BLaER1 treated with 17β-estradiol and CSF1 and Interleukin-3, amounts not matched to agents 10 nM and 100 nM (cell line): Measurements from ENCODE around the gene DPP10.

Experiments
- H3K27ac ChIP-seq, 11 experiments: shearing (Covaris generic); formaldehyde crosslinking; 2 replicates each; pipeline ENCODE4 v1.8.1; 2022
- H3K27me3 ChIP-seq, 11 experiments: shearing (Covaris generic); formaldehyde crosslinking; 2 replicates each; pipeline ENCODE4 v1.8.1; 2022
- H3K36me3 ChIP-seq, 11 experiments: shearing (Covaris generic); formaldehyde crosslinking; 2 replicates each; pipeline ENCODE4 v1.8.1; 2022
- H3K4me1 ChIP-seq, 10 experiments: shearing (Covaris generic); formaldehyde crosslinking; 2 replicates each; pipeline ENCODE4 v1.8.1; 2022
- H3K4me2 ChIP-seq, 11 experiments: shearing (Covaris generic); formaldehyde crosslinking; 2 replicates each; pipeline ENCODE4 v1.8.1; 2022
- H3K4me3 ChIP-seq, 10 experiments: shearing (Covaris generic); formaldehyde crosslinking; 2 replicates each; pipeline ENCODE4 v1.8.1; 2022
- H3K9ac ChIP-seq, 11 experiments: shearing (Covaris generic); formaldehyde crosslinking; 2 replicates each; pipeline ENCODE4 v1.8.1; 2022
- H3K9me3 ChIP-seq, 11 experiments: shearing (Covaris generic); formaldehyde crosslinking; replicated peaks in 1 of 11; 2 replicates each; pipeline ENCODE4 v1.8.1; 2022
- H4K20me1 ChIP-seq, 11 experiments: shearing (Covaris generic); formaldehyde crosslinking; 2 replicates each; pipeline ENCODE4 v1.8.1; 2022
- Cebpa-rat ChIP-seq, 11 experiments: shearing (Covaris generic); IDR thresholded peaks; 2 replicates each; pipeline ENCODE4 v1.8.1; 2022

The DPP10 gene

GRCh38 chr2:114661971-114662939 is 219.8 kb downstream of the DPP10 start:
- no peak overlapping the region for H3K4me3 ChIP-seq

GRCh38 chr2:114668415-114668814 is 226.0 kb downstream of the DPP10 start:
- no peak overlapping the region for H3K4me2 ChIP-seq
- no peaks in the 10 kb centered on the region for H3K36me3 ChIP-seq
- no peaks in the 10 kb centered on the region for H3K4me1 ChIP-seq
- no peak for TF ChIP-seq Cebpa-rat (IDR thresholded peaks at IDR 0.05)
- H3K27me3 ChIP-seq = no peaks in the 10 kb centered on the region
- no peak overlapping the region for H3K4me3 ChIP-seq
- H3K9me3 ChIP-seq = no peaks in the 10 kb centered on the region
- H4K20me1 ChIP-seq = no peaks in the 10 kb centered on the region
- H3K27ac ChIP-seq = no peak overlapping the region
- no peak overlapping the region for H3K9ac ChIP-seq

More at GRCh38 chr2:114661971-114662939, 219.8 kb downstream of the DPP10 start:
- Histone ChIP-seq H3K36me3 (no peaks in the 10 kb centered on the region), H3K4me1 (peaks cover 0 to 13% (median 8%) of the 10 kb centered on the region in 10 experiments; a peak in 11 of 20 replicates), H3K4me2 (no peak overlapping the region), H3K9ac (no peak overlapping the region), H3K27me3 (no peaks in the 10 kb centered on the region), H4K20me1 (no peaks in the 10 kb centered on the region), H3K27ac (no peak overlapping the region), H3K9me3 (peaks cover 11 to 17% (median 12%) of the 10 kb centered on the region in 11 experiments)
- TF ChIP-seq Cebpa-rat (IDR thresholded peaks at IDR 0.05) = no peak

- H4K20me1 ChIP-seq = no peaks in the 10 kb centered on the region
- H3K9ac ChIP-seq = no peak overlapping the region
- no peaks in the 10 kb centered on the region for H3K27me3 ChIP-seq
- H3K27ac ChIP-seq = no peak overlapping the region
- TF ChIP-seq Cebpa-rat (IDR thresholded peaks at IDR 0.05) = no peak
- no peak overlapping the region for H3K4me3 ChIP-seq
- H3K9me3 ChIP-seq = no peaks in the 10 kb centered on the region
- no peak overlapping the region for H3K4me2 ChIP-seq
- no peaks in the 10 kb centered on the region for H3K36me3 ChIP-seq
- H3K4me1 ChIP-seq = peaks cover 0 to 1% (median 0%) of the 10 kb centered on the region in 10 experiments; a peak in 2 of 20 replicates
Observed at GRCh38 chr2:114683251-114683650, 240.8 kb downstream of the DPP10 start.

DNA sequence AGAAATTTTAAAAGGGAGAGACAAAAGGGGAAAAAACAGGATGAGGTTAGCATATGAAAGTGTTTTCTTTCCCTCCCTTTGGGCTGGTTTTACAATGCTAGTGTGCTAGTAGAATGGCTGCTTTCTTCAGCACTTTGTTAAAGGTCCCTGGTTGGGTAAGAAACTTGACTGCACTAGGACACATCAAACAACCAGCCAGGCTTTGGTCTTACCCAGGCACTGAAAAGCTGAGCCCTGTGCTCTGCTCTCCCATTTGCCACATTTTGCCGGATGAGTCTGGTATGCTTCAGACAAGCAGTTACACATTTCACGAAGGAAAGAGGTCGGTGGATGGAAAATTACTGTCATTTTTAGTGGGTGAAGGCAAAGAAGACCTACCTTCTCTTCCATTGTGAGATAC is 242.0 kb downstream of the DPP10 start:
- no peaks in the 10 kb centered on the region for H3K9me3 ChIP-seq
- no peaks in the 10 kb centered on the region for H4K20me1 ChIP-seq
- H3K27me3 ChIP-seq = no peaks in the 10 kb centered on the region
- no peak overlapping the region for H3K27ac ChIP-seq
- no peaks in the 10 kb centered on the region for H3K36me3 ChIP-seq
- H3K4me1 ChIP-seq = peaks cover 0 to 6% (median 0%) of the 10 kb centered on the region in 10 experiments; a peak in 2 of 20 replicates
- no peak overlapping the region for H3K4me3 ChIP-seq
- H3K9ac ChIP-seq = no peak overlapping the region
- H3K4me2 ChIP-seq = no peak overlapping the region
- TF ChIP-seq Cebpa-rat (IDR thresholded peaks at IDR 0.05) = no peak

GRCh38 chr2:114685102-114685501 is 242.7 kb downstream of the DPP10 start:
- no peaks in the 10 kb centered on the region for H3K36me3 ChIP-seq
- no peak overlapping the region for H3K4me2 ChIP-seq
- H3K9me3 ChIP-seq = no peaks in the 10 kb centered on the region
- H3K27ac ChIP-seq = no peak overlapping the region
- TF ChIP-seq Cebpa-rat (IDR thresholded peaks at IDR 0.05) = no peak
- H3K9ac ChIP-seq = no peak overlapping the region
- no peaks in the 10 kb centered on the region for H3K27me3 ChIP-seq
- peaks cover 0 to 6% (median 0%) of the 10 kb centered on the region in 10 experiments; a peak in 2 of 20 replicates for H3K4me1 ChIP-seq
- no peaks in the 10 kb centered on the region for H4K20me1 ChIP-seq
- H3K4me3 ChIP-seq = no peak overlapping the region

- Histone ChIP-seq H3K4me1 (peaks cover 0 to 6% (median 0%) of the 10 kb centered on the region in 10 experiments; a peak in 2 of 20 replicates), H3K36me3 (no peaks in the 10 kb centered on the region), H3K4me3 (no peak overlapping the region), H3K27ac (no peak overlapping the region), H3K4me2 (peak overlapping the region in 1 of 11 experiments; percentile 5; a peak in 1 of 22 replicates), H3K27me3 (no peaks in the 10 kb centered on the region), H3K9ac (no peak overlapping the region), H4K20me1 (no peaks in the 10 kb centered on the region), H3K9me3 (peaks cover 0 to 6% (median 0%) of the 10 kb centered on the region in 11 experiments; a peak in 1 of 22 replicates)
- TF ChIP-seq Cebpa-rat (IDR thresholded peaks at IDR 0.05) = no peak
Observed at GRCh38 chr2:114688241-114688640, 245.8 kb downstream of the DPP10 start.

DNA sequence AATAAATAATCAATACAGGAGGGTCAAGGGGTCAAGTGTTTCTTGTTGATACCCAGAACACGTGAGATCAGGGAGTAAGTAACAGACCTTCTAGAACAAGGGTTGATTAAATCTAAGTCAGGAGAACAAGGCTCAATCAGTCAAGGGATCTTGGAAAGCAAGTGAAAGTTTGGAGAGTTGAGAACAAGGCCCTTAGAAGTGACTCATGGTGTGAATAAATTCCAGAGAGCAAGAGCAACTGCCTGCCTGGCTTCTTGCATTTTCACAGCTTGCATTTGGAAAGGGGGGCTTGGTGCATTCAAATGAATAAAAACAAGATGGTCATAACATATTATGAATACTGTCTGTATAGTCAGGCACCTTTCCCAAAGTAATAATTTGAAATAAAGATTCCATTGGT is 256.1 kb downstream of the DPP10 start:
- Histone ChIP-seq H3K27me3 (no peaks in the 10 kb centered on the region), H3K9ac (no peak overlapping the region), H3K9me3 (no peaks in the 10 kb centered on the region), H3K36me3 (no peaks in the 10 kb centered on the region), H3K4me1 (no peaks in the 10 kb centered on the region), H3K27ac (no peak overlapping the region), H4K20me1 (no peaks in the 10 kb centered on the region), H3K4me2 (no peak overlapping the region), H3K4me3 (no peak overlapping the region)
- TF ChIP-seq Cebpa-rat (IDR thresholded peaks at IDR 0.05) = no peak

DNA sequence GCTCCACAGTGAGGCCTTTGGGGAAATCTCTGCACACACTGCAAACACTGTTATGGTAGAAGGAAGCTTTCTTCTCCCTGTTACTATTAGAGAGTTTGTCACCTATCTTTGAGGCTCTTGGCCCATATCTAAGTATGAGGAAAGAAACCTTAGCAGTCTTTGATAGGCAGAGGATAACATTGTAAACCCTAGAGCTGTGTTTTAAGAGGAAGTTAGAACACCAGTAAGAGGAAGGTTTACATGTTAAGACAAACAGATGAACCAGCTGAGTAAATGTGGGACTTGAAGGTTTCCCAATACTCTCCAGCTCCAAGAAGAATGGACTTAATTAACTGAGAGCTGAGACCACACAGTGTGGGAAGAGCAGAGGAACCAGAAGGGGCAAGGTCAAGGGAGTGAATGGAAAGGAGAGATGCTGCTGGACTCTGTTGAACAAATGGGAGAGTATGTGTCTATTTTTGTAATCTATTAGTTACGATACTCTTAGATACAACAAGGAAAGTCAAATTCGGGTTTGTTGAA is 257.0 kb downstream of the DPP10 start:
- no peak overlapping the region for H3K4me3 ChIP-seq
- no peak overlapping the region for H3K9ac ChIP-seq
- H3K27ac ChIP-seq = no peak overlapping the region
- no peaks in the 10 kb centered on the region for H4K20me1 ChIP-seq
- TF ChIP-seq Cebpa-rat (IDR thresholded peaks at IDR 0.05) = no peak
- H3K36me3 ChIP-seq = no peaks in the 10 kb centered on the region
- H3K4me2 ChIP-seq = no peak overlapping the region
- H3K27me3 ChIP-seq = no peaks in the 10 kb centered on the region
- no peaks in the 10 kb centered on the region for H3K4me1 ChIP-seq
- no peaks in the 10 kb centered on the region for H3K9me3 ChIP-seq

DNA sequence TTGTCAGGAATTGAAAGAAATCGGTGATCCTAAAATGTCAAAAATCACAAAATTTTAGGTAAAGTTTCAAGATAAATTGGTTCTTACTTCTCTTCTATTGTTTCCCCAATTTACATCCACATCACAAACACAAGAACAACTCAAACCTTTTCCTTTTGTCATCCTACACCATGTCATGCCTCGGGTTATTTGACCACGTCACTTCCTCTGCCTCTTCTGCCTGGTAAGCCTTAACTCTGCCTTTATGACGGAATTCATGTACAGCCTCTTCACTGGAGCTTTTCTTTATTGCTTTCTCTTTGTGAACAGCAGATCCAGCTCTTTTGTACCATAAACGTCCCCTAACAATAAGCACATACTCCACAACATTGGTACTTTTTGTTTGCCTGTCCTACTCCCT is 258.0 kb downstream of the DPP10 start:
- no peaks in the 10 kb centered on the region for H3K36me3 ChIP-seq
- H3K27ac ChIP-seq = no peak overlapping the region
- no peaks in the 10 kb centered on the region for H3K9me3 ChIP-seq
- no peaks in the 10 kb centered on the region for H4K20me1 ChIP-seq
- TF ChIP-seq Cebpa-rat (IDR thresholded peaks at IDR 0.05) = no peak
- no peak overlapping the region for H3K4me2 ChIP-seq
- no peak overlapping the region for H3K4me3 ChIP-seq
- no peaks in the 10 kb centered on the region for H3K27me3 ChIP-seq
- H3K4me1 ChIP-seq = no peaks in the 10 kb centered on the region
- H3K9ac ChIP-seq = no peak overlapping the region
